MCF 10A (cell line): ENCODE measurements around the gene PCBP2. TPM values are rescaled to one million over a fixed set of nuclear protein-coding genes. Genes with fewer than 3 reads are reported as not detected.

Source experiments
- BruUV-seq: library from RNA; stranded (reverse); fragments of 400-500 nt; replicated peaks from 2 replicates; lab custom pipeline; 2021; lab: Mats Ljungman, UMichigan
- CTCF ChIA-PET: fragments of 300-600 bp; sonication (Branson Sonifier 250); formaldehyde crosslinking; extraction: SDS; loops from one replicate; lab custom pipeline; 2021; ENCODE audit warnings: antibody characterized with exemption, inconsistent platforms; lab: Yijun Ruan, JAX
- POLR2A ChIA-PET: fragments of 300-600, 350-650 bp; sonication (Branson Sonifier 250); formaldehyde crosslinking; extraction: SDS; loops from one replicate; lab custom pipeline; 2020; ENCODE audit warnings: antibody characterized with exemption, inconsistent platforms; lab: Yijun Ruan, JAX
- DNase-seq: peaks from one replicate; pipeline ENCODE4 v3.0.0-alpha.2; 2018; ENCODE audit not compliant: unreplicated experiment
- H3K27ac Mint-ChIP-seq: one replicate; pipeline ENCODE4 v1.8.0; 2022; ENCODE audit warnings: mild to moderate bottlenecking, low read depth, mixed read lengths; ENCODE audit not compliant: unreplicated experiment
- H3K27me3 Mint-ChIP-seq: one replicate; pipeline ENCODE4 v1.8.0; 2022; ENCODE audit warnings: mixed read lengths; ENCODE audit not compliant: insufficient read depth, unreplicated experiment
- H3K36me3 Mint-ChIP-seq: one replicate; pipeline ENCODE4 v1.8.0; 2022; ENCODE audit warnings: mild to moderate bottlenecking, moderate library complexity, mixed read lengths; ENCODE audit not compliant: insufficient read depth, unreplicated experiment
- H3K4me1 Mint-ChIP-seq: one replicate; pipeline ENCODE4 v1.8.0; 2022; ENCODE audit warnings: mixed read lengths; ENCODE audit not compliant: insufficient read depth, unreplicated experiment
- H3K4me3 Mint-ChIP-seq: one replicate; pipeline ENCODE4 v1.8.0; 2022; ENCODE audit warnings: mild to moderate bottlenecking, moderate library complexity, mixed read lengths; ENCODE audit not compliant: unreplicated experiment
- H3K9me3 Mint-ChIP-seq: one replicate; pipeline ENCODE4 v1.8.0; 2022; ENCODE audit warnings: mixed read lengths; ENCODE audit not compliant: unreplicated experiment
- CTCF ChIP-seq: fragments of 200-600 bp; IDR thresholded peaks from one replicate; pipeline ENCODE4 v1.8.0; 2022; ENCODE audit warnings: antibody characterized with exemption, mild to moderate bottlenecking; ENCODE audit not compliant: unreplicated experiment
- intact Hi-C: fragments of 100-400 bp; cut with micrococcal nuclease; formaldehyde crosslinking; loops from 2 replicates; pipeline ENCODE4 v1.14.1; 2022
- total RNA-seq: library from RNA; stranded (reverse); gene quantifications from 2 replicates; pipeline ENCODE4 v1.2.3, GENCODE V29; 2022

PCBP2 gene
- total RNA-seq, 1 experiment from 2014 or later, result 1,037 TPM

GRCh38 chr12:53462935-53463334 is 11.0 kb downstream of the PCBP2 start:
- Mint-ChIP-seq H3K27me3 (no peaks in the 10 kb centered on the region), H3K27ac (no peak overlapping the region), H3K36me3 (peaks cover 100% of the 10 kb centered on the region), H3K4me3 (no peak overlapping the region), H3K4me1 (peaks cover 40% of the 10 kb centered on the region), H3K9me3 (no peaks in the 10 kb centered on the region)
- no TSS peak for BruUV-seq
- intact Hi-C loops, result no loop called here
- DNase-seq, result no peak
- POLR2A ChIA-PET, result interaction anchor here (0.6 to 5.3 kb wide), 4 partner anchors 9 to 115 kb away, joined by 3 to 25 read pairs (median 4); no protein-coding TSS in a partner anchor
- CTCF ChIA-PET, result no interaction called here
- no peak for TF ChIP-seq CTCF

GRCh38 chr12:53463802-53464560 is 12.1 kb downstream of the PCBP2 start:
- no TSS peak for BruUV-seq
- Mint-ChIP-seq H3K27me3 (no peaks in the 10 kb centered on the region), H3K36me3 (peaks cover 100% of the 10 kb centered on the region), H3K4me1 (peaks cover 40% of the 10 kb centered on the region), H3K27ac (no peak overlapping the region), H3K9me3 (no peaks in the 10 kb centered on the region), H3K4me3 (no peak overlapping the region)
- no peak for DNase-seq
- ChIA-PET CTCF (interaction anchor here (0.6 to 1.1 kb wide), 4 partner anchors 11 to 1185 kb away, joined by 3 to 4 read pairs (median 3); no protein-coding TSS in a partner anchor), POLR2A (interaction anchor here (0.8 to 5.3 kb wide), 3 partner anchors 9 to 11 kb away, joined by 3 to 25 read pairs (median 4); no protein-coding TSS in a partner anchor)
- no peak for TF ChIP-seq CTCF
- intact Hi-C loops, result no loop called here

DNA sequence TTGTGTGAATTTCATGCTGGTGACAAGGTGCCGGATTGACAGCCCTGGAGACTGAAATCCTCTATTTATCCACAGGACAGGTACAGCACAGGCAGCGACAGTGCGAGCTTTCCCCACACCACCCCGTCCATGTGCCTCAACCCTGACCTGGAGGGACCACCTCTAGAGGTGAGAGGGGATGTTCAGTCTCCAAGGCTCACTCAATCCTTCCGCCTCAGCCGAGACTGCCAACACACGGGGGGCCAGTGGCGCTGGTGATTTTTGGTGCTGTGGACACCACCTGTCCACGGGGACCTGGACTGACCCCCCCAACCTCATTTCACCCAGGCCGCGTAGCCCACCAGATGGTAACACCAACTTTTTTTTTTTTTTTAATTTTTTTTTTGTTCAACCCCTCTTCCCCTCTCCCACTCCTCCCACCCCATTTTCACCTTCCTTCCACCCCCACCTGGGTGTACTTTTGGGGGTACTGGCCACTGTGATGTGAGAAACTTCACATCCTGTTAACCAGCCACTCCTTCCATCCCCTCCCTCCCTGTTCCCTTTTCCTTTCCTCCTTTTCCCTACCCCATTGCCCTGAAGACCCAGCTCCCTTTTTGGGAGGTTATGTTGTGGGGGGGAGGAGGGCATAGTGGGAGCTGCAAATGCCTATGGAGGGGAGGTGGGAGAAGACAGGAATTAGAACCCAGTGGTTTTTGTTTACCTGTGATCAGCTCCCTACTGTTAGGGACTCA is 12.9 kb downstream of the PCBP2 start:
- no peak for DNase-seq
- no peaks in the 10 kb centered on the region for H3K9me3 Mint-ChIP-seq
- H3K27me3 Mint-ChIP-seq, result no peaks in the 10 kb centered on the region
- ChIA-PET POLR2A (interaction anchor here (0.8 to 5.3 kb wide), 4 partner anchors 8 to 11 kb away, joined by 3 to 25 read pairs (median 4); no protein-coding TSS in a partner anchor), CTCF (interaction anchor here (0.6 to 1.7 kb wide), 5 partner anchors 11 to 1186 kb away, joined by 3 to 4 read pairs (median 3); no protein-coding TSS in a partner anchor)
- no peak overlapping the region for H3K4me3 Mint-ChIP-seq
- intact Hi-C loops, result no loop called here
- no peak for TF ChIP-seq CTCF
- H3K4me1 Mint-ChIP-seq, result peaks cover 40% of the 10 kb centered on the region
- BruUV-seq, result no TSS peak
- H3K36me3 Mint-ChIP-seq, result peaks cover 100% of the 10 kb centered on the region
- no peak overlapping the region for H3K27ac Mint-ChIP-seq

DNA sequence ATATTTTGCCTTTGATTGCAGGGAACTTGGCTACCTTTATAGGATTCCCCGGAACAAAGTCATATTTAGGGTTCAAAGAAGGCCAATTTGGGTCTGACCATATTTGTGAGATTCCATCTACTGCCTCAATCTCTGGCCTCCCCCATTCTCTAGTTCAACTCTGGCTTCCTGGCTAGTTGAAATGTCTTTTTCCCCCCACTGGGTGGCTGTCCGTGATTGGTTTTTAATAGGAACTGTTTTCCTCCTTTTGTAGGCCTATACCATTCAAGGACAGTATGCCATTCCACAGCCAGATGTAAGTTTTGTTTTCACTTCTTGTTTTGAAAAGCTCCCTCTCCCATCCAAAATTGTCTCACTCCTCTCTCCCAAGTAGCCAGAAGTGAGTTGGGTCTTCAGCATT is 13.8 kb downstream of the PCBP2 start:
- no peak overlapping the region for H3K4me3 Mint-ChIP-seq
- no peak overlapping the region for H3K27ac Mint-ChIP-seq
- H3K27me3 Mint-ChIP-seq, result no peaks in the 10 kb centered on the region
- no peak for DNase-seq
- H3K4me1 Mint-ChIP-seq, result peaks cover 34% of the 10 kb centered on the region
- intact Hi-C loops, result no loop called here
- ChIA-PET CTCF (interaction anchor here (0.7 to 1.7 kb wide), 3 partner anchors 32 to 45 kb away, joined by 3 to 4 read pairs (median 3); no protein-coding TSS in a partner anchor), POLR2A (interaction anchor here (0.8 to 5.3 kb wide), 3 partner anchors 9 to 16 kb away, joined by 5 to 25 read pairs (median 5); no protein-coding TSS in a partner anchor)
- TF ChIP-seq CTCF, result no peak
- peaks cover 100% of the 10 kb centered on the region for H3K36me3 Mint-ChIP-seq
- BruUV-seq, result no TSS peak
- H3K9me3 Mint-ChIP-seq, result no peaks in the 10 kb centered on the region
